Activated T-cell treated with anti-CD3 and anti-CD28 coated beads for 1 hour (primary cell): Measurements from ENCODE around the gene BCAT1.

Experiments used
- DNase-seq: peaks from one replicate; pipeline ENCODE4 v3.0.0-alpha.2; 2020; ENCODE audit warnings: low read depth

The BCAT1 gene, protein sequence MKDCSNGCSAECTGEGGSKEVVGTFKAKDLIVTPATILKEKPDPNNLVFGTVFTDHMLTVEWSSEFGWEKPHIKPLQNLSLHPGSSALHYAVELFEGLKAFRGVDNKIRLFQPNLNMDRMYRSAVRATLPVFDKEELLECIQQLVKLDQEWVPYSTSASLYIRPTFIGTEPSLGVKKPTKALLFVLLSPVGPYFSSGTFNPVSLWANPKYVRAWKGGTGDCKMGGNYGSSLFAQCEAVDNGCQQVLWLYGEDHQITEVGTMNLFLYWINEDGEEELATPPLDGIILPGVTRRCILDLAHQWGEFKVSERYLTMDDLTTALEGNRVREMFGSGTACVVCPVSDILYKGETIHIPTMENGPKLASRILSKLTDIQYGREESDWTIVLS

DNA sequence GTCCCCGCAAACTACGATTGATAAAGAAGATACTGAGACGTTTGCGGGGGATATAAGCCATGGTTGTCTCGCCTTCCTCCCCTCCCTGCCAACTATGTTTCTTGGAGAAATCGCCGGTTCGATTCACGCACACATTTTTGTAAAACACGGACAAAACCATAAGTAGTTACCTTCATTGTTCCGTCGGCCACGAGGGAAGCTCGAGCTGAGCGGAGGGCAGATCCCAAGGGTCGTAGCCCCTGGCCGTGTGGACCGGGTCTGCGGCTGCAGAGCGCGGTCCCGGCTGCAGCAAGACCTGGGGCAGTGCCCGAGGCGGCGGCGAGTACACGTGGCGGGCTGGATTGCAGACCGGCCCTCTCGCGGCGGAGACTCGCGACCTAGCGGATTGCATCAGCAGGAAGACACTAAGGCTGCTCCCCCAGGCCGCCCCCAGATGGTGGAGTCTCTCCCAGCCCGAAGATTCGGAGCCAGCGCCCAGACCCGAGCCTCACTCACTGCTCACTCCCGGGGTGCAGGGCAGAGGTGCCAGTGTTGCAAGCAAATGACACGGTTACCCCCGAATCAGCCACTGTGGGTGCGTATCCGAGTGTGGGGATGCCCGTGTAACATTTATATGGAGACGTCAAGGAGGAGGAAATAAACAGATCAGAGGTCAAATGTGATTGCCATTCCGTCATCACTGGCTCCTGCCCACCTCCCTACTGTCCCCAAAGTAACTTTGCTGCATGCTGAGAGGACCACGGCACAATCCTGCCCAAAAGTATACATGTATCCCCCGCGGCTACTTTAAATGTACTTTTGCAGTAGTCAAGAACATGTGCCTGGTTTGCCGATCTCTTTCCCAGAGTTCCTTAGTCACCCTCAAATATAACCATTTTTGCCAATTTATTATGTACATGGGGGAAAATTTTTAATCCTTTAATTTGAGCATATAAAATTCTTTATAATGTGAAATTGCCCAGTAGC is at the start of gene BCAT1:
Gene BCAT1, minus strand, starts transcription at position 345 of the 966 bp plus-strand sequence. Its CDS starts 169 bp downstream, at position 176.
- no peak for DNase-seq

DNA sequence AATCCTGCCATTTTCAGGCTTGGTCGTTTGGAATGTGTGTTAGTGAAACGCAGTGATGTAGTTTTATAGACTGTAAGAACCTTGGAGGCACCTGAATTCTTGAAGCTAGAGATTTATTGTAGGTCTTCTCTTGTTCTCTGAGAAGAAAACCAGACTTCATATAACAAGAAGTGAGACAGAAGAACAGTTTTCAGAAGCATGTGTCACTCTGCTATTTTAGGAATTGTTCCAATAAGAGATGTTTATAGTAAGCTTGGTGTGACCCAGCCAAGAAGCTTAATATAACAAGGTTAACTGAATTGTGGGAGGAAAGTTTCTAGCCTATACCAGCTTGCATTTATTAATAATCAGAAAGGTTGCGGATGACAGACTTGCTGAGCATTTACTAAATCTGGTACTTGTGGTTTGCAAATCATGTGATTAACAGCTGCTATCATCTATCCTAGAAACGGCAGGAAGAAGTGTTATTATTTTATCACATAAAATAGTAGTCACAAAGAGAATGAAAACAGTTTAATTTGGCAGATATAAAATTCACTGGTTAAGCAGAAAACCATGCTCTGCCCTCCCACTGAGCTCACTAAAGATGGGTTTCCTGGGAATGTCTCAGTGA is 49.2 kb upstream of the BCAT1 start:
- no peak for DNase-seq

DNA sequence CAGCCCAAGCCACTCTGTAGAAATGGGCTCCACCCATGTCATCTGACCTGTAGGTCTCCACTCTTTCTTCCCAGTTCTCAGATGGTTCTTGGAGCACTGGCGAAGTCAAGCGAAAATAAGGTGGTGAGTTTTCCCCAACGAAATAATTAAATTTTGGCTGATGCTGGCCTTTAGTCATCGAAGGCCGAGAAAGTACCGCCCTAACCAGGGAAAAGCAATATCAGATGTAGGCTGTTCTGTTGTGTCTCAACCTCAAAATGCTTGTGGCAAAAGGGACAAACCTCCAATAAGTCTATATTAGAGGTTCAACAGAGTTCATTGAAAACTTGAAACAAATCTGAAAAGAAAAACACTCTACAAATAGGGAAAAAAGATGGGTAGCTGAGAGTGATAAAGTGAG is 48.6 kb upstream of the BCAT1 start:
- no peak for DNase-seq

DNA sequence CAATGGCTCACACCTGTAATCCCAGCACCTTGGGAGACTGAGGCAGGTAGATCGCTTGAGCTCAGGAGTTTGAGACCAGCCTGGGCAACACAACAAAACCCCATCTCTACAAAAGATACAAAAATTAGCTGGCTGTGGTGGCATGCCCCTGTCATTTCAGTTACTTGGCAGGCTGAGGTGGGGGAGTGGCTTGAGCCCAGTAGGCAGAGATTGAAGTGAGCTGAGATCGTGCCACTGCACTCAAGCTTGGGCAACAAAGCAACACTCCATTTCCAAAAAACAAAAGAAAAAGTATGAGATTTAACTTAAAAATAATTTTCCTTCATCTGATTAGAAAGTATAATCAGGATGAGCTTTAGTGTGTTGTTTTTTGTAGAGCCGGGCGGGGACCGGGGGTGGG is 47.9 kb upstream of the BCAT1 start:
- no peak for DNase-seq

DNA sequence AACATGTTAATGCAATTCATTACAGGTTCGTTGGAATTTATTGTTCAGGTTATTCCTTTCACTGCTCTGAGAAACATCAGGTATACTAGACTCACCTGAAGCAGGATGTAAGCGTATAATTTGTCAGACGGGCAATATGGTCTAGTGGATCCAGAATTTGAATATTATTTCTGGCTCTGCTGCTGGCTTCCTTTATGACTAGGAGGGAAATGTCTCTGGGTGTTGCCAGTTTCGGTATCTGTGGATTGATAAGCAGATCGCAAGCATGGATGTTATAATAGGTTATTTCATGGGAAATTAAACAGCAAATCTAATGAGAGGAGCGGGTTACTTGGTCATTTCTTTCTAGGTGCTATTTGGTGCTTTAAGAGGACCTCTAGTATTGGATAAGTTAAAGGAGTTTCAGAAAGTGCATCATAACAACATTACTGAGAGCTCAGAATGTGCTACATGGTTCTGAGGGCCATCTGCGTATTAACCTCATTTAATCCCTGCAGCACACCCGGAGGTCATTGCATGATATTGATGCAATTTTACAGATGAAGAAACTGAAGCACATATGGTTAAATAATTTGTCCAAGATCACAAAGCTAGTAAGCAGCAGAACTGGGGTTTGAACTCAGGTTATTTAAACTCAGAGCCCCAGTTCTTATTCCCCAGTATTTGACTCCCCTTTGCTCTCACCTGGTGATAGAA is 47.3 kb upstream of the BCAT1 start:
- DNase-seq = no peak

DNA sequence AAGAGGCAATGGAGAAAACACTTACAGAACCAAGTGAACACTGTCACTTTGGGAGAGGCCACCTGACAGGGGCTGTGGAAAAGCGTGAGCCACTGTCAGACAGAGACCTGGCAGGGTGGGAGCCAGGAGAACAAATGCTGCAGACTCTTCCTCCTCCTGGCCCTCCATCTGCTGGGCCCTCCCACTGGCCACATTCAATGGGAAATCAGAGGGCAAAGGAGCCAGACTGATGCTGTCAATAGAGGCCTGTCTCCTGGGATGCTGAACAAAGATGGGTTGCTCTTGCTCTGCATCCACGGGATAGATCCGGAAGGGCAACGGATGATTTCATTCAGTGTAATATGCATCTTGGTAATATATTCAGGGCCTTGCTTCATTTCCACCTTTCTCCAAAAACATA is 44.9 kb upstream of the BCAT1 start:
- no peak for DNase-seq

DNA sequence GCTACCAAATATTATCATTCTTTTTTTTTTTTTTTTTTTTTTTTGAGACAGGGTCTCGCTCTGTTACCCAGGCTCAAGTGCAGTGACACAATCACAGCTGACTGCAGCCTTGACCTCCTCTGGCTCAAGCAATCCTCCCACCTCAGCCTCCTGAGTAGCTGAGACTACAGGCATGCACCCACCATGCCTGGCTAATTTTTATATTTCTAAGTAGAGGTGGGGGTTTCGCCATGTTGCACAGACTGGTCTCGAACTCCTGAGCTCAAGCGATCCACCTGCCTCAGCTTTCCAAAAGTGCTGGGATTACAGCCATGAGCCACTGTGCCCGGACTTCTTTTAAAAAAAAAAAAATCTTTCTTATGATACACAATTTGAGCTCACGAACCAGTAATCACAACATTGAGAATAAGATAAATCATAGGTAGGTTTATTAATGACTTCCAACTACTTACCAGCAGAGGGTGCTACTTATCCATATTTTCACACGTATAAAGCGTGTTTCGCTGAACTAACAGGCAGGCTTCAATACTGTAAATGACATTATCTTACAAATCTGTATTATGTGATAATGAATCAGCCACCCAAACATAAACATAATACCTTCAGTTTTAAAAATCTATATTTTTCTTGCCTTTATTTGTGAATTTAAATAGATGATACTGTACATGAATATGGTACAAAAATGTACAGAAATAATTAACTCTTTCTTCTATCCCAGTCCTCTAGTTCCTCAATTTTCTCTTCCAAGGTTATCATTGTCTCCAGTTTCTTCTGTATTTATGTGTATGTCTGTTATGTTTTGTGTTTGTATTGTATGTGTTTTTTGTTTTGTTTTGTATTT is 42.5 kb upstream of the BCAT1 start:
- no peak for DNase-seq

DNA sequence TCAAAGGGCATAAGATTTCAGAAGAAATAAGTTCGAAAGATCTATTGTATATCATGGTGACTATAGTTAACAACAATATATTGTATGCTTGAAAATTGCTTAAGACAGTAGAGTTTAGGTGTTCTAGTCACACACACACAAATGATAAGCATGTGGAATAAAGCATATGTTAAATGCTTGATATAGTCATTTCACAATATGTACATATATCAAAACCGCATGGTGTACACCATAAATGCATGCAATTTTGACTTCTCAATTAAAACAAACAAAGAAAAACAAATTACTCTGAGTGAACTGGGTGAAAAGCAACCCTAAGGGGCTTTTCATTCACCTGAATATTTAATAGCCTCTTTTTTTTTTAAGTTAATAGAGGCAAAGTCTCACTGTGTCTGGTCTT is 40.3 kb upstream of the BCAT1 start:
- no peak for DNase-seq

DNA sequence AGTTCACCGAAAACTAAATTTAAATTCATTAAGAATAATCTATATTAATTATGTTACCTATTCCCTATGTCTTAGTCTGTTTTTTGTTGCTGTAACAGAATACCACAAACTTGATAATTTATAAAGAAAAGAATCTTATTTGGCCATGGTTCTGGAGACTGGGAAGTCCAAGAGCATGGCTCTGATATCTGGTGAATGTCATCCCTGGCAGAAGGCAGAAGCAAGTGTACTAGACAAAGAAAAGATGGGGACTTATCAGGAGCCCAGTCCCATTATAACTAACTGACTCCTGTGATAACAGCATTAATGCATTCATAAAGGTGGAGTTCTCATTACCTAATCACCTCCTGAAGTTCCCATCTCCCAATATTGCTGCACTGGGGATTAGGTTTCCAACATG is 33.3 kb upstream of the BCAT1 start:
- no peak for DNase-seq

DNA sequence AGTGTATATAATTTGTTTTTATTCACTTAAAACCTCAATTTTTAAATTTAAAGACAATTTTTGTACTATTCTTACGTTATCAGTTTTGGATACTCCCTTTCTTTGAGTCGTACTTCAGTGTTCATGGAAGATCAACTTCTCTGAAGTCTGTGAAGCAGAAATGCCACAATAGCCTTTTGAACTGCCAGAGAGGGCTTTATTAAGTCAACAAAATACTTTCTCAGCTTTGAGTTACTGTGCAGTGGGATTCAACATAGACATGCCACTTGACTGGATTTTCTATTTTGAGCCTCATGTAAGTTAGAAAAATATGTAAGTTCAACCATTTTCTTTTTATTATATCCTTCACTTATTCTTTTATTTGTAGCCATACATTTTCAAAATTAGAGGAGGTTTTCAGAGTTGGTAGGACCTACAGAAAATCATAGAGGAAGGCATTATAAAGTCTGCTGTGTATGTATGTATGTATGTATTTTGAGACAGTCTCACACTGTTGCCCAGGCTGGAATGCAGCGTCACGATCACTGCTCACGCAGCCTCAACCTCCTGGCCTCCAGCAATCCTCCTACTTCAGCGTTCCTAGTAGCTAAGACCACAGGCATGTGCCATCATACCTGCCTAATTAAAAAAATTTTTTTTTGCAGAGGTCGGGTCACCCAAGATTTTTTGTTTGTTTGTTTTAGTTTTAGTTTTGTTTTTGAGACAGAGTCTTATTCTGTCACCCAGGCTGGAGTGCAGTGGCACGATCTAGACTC is 31.3 kb upstream of the BCAT1 start:
- DNase-seq = no peak

DNA sequence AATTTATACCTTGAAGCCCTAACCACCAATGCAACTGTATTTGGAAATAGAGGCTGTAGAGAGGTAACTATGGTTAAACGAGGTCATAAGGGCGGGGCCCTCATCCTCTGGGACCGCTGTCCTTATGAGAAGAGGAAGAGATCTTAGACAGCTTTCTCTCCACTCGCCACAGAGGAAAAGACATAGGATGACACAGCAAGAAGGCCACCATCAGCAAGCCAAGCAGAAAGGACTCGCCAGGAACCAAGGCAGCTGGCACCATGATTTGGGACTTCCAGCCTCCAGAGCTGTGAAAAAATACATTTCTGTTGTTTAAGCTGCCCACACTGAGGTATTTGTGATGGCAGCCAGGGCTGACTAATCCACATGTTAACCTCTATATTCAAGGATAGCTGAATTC is 30.4 kb upstream of the BCAT1 start:
- no peak for DNase-seq

DNA sequence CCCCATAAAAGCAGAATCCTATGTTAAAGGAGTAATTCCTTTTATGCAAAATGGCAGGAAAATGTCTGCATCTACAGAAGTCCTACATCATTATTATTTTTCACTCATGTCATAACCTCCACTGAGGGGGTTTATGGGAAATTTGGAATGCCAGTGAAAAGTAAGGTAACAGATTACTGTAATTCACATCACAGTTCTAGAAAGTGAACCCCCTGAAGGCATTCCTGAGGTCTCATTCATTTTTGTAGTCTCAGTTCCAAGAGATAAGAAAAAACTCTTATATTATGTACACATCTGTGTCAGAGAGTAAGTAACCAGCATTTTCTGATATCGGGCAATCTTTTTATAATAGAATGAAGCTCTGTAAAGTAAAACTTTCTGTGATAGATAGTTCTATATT is 28.8 kb upstream of the BCAT1 start:
- DNase-seq = no peak

DNA sequence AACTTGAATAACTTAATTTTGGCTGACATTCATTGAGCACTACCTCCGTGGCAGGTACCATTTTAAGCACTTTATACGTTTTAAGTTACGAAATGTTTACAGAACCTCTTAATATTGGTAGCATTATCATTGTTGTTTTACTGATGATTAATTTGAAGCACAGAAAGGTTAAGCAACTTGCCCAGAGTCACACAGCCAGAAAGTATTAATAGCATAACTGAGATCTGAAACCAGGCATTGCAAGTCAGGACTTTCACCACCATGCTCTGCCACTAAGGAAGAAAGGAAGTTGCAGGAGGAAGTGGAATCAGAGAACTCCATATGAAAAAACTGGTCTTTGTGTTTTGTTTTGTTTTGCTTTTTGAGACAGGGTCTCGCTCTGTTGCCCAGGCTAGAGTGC is 28.2 kb upstream of the BCAT1 start:
- DNase-seq = no peak

DNA sequence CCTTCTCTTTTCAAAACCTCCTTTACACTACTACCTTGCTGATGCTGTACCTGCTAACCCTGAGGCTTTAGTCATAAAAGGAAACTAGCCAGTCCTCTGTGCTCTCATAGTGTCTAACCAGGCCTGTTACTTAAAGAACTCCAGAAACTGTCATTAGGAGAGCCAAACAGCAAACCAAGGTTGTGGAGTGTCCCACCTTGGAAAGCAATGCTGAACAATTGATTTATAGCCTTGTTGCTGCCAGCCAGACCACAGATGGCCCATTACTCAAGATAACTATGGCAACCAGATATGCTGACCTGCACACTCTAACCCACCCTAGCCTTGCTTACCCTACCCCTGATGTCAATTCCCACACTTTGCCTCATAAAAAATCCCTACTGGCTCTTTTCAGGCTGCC is 26.5 kb upstream of the BCAT1 start:
- DNase-seq = no peak

DNA sequence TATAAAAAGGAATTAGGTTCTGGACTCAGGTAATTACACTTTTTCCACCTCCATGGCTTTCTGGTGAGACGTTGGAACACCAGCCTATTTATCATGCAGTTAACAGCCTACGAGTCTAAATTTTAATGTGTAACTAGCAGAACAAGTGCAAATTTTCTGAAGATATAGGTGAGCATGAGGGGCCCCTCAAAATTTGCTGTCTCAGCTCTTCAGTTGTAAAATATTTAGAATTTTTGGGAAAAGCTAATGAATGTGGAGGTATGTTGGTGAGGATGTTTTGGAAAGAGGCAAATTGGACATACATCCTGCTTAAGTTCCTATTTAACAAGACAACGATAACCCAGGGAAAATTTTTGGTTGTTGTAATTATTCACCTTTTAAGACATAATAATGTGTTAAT is 25.3 kb upstream of the BCAT1 start:
- DNase-seq = no peak

DNA sequence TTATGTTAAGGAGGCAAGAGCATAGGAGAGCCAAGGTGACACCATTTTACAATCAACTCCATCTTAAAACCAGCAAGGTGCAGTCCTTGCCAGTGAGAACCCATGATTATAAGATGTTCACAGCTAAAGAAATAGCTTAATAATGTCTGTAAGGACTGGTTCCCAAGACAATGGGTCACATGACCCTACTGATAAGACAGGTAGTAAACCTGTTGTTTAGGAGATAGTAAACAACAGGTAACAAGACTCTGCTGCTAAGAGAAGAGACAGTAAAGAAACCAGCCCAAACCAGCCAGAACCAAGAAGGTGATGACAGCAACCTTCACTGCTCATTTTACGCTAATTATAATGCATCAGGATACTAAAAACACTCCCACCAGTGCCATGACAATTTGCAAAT is 23.2 kb upstream of the BCAT1 start:
- no peak for DNase-seq

DNA sequence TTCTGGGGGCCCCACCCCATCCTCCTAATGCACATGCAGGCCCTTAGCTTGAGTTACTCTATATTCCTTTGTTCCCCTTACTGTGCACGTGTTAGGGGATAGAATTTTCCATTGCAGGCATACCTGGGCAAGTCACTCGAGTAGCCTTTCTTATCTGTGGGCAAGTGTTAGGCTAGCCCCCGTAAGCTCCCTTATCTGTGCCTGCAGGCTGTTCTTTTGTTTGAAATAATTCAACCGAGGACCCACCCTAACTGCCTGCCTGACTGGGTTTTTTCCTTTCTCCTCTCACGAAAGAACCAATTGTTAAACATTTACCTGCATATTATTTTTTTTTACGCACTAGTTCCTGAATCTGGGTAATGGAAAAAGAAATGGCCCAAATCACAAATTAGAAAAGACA is 21.3 kb upstream of the BCAT1 start:
- no peak for DNase-seq

DNA sequence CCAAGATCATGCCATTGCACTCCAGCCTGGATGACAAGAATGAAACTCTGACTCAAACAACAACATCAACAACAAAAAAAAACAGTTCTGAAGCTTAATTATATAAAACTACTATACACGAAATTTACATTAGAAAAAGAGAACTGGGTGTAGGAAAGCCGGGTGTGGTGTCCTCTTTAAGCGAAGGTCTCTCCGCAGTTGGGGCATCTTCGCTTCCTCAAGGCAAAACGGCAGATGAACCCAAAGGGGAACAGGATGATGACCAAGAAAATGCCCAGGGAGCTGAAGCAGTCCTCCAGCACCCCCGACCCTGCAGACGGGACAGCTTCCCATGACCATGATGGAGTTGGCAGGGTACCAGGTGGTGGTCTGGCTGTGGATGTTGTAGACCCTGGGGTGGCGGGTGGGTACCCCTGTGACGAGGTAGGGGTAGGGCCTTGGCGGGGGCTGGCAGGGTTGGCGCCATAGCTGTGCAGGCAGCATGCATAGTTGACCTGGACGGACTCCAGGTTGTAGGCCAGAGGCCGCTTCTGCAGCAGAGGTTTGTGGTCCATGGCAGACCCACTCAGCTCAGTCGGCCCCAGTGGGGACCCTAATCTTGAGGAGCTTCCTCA is 18.2 kb upstream of the BCAT1 start:
- no peak for DNase-seq

DNA sequence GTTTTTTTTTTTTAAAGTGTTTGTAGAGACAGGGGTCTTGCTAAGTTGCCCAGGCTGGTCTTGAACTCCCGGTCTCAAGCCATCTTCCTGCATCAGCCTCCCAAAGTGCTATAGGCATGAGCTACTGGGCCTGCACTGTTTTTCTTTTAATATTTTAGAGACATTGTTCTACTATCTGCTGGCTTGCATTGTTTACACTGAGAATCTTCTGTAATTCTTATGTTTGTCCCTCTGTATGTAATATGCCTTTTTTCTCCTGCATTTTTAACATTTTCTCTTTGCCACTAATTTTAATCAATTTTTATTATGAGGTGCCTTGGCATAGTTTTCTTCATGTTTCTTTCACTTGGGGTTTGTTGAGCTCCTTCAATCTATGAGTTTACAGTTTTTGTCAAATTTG is 15.4 kb upstream of the BCAT1 start:
- DNase-seq = no peak

DNA sequence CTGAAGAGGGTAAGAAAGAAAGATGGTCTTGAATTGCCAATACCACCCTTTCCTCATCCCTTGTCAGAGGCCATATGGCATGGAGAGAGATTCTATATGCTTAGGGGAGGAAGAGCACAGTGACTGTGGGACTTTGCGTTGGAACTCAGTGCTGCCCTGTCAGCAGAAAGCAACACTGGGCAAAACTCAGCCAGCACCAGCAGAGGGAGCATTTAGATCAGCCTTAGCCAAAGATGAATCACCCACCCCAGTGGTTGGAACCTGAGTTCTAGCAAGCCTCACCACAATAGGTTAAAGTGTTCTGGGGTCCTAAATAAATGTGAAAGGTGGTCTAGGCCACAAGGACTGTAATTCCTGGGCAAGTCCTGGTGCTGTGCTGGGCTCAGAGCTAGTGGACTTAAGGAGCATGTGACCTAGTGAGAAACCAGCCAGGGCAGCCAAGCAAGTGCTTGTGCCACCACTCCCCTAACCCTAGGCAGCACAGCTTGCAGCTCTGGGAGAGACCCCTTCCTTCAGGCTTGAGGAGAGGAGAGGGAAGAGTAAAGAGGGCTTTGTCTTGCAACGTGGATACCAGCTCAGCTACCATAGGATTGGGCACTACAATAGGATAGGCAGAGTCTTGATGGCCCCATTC is 11.4 kb upstream of the BCAT1 start:
- no peak for DNase-seq
